Astrocyte of the cerebellum (primary cell): Measurements from ENCODE around the gene SLC25A28.

Source experiments
- DNase-seq: peaks from one replicate; pipeline ENCODE4 v3.0.0-alpha.2; 2011; ENCODE audit warnings: low read depth
- H3K4me3 ChIP-seq: 2 replicates; pipeline ENCODE4 v1.5.1; 2011; ENCODE audit warnings: mild to moderate bottlenecking, low read depth, low read length, moderate library complexity
- in situ Hi-C: cut with HindIII; loops from 2 replicates; pipeline ENCODE4 v1.10.0; 2017; ENCODE audit warnings: low sequenced_read_pairs
- TF ChIP-seq, protein P1 (sequence below): IDR thresholded peaks from 2 replicates; pipeline ENCODE4 v1.5.1; 2012; ENCODE audit warnings: low read length, low read depth, moderate library complexity, mild to moderate bottlenecking; ENCODE audit errors: missing control alignments

Gene SLC25A28

DNA sequence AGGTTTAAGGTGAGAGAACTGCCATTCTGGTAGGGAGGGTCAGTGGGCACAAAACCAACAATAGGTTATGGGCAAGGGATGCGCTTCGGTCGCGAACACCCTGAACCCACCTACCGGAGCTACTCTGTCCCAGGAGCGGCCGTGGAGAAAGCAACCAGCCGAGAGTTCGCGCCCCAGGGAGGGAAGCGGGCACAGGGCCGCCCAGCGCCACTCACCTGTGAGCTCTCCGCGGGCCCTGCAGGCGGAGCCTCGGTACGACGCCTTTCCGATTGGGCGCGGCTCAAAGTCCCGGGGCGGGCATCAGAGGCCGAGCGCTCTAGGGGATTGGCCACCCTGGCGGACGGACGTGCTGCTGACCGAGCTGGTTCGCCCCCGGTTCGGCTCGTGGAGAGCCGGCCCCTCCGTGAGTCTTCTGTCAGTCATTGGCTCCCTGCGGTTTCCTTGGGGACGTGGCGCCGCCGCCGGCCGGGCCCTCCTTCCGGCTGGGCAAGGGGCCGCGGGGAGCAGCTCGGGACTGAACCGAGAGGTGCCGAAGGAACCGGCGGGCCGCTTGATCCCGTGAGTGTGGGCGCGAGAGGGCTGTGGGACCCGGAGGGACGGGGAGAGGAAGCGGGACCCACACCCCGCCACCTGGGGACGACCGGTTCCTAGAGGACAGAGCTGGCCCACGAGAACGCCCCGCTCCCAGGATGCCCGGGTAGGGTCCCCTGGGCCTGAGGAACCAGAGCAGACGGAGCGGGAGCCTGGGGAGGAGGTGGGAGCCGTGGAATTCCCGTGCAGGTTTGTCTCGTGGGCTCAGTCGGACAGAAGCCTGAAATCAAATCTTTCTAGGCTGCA lies 39.0 kb upstream of the SLC25A28 start, which contains the start of gene ENTPD7:
TSS of gene ENTPD7 (plus strand) at position 479 of the 837 bp plus-strand sequence. CDS start 448 bp downstream, outside the sequence.
- in situ Hi-C loops: no loop called here
- peak within 1 kb of the TSS; percentile 92 for H3K4me3 ChIP-seq
- peak; percentile 87 for DNase-seq
- TF ChIP-seq, protein P1, sequence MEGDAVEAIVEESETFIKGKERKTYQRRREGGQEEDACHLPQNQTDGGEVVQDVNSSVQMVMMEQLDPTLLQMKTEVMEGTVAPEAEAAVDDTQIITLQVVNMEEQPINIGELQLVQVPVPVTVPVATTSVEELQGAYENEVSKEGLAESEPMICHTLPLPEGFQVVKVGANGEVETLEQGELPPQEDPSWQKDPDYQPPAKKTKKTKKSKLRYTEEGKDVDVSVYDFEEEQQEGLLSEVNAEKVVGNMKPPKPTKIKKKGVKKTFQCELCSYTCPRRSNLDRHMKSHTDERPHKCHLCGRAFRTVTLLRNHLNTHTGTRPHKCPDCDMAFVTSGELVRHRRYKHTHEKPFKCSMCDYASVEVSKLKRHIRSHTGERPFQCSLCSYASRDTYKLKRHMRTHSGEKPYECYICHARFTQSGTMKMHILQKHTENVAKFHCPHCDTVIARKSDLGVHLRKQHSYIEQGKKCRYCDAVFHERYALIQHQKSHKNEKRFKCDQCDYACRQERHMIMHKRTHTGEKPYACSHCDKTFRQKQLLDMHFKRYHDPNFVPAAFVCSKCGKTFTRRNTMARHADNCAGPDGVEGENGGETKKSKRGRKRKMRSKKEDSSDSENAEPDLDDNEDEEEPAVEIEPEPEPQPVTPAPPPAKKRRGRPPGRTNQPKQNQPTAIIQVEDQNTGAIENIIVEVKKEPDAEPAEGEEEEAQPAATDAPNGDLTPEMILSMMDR: peak; percentile 24

DNA sequence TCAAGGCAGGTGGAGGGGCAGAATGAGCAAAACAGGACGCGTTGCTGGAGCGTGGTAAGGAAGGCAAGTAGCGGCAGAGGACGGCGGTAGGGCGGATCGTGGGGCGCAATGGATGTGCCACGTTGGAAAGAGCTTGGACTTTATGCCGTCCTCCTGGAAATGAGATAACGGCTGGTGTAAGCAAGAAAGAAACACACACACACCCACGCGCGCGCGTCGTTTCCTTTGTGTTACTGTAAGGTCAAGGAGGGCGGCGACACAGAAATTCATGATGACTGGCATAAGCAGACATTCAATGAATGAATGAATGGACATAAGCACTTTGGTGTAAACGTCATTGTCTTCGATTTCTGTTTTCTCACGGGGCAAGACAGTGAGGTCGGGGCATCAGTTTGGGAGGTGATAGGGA lies 38.4 kb upstream of the SLC25A28 start:
- in situ Hi-C loops: no loop called here
- peak overlapping the region; percentile 92 for H3K4me3 ChIP-seq
- TF ChIP-seq, protein P1: no peak
- DNase-seq: no peak

DNA sequence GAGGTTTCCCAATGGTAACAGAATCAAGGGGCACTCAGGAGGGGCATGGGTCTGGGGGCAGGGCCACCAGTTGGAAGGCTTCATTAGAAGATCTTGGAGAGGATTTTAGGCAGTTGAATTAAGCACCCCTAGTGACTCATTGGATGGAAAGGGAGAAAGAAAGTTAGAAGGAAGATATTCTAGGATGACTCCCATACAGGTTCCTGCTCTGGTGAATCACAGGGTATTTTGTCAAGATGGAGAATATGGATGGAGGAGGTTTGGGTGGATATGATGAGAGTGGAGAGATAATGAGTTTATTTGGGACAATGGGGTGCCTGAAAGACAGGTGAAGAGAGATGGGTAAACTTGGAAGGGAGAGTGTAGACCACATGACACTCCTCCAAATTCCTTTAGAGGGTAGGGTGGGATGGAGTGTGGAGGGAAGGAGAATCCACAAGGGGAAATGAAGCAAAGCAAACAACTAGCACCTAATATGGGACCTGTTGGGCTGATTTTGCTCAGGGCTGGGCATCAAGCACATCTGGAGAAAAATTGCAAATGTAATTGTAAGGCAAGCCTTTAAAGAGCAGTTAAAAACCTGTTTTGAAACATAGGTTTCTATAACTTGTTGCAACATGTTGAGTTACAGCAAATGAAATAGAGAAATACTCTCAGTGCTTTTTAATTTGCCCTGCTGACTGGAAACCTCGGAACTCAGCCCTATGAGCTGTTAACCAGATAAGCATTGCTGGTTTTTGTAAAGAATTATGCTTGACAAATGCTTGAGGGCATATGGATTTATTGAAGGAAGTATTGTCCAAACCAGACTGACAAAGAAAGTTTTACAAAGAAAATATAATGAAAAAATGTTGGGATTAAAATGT lies 36.2 kb upstream of the SLC25A28 start:
- TF ChIP-seq, protein P1: no peak
- H3K4me3 ChIP-seq: no peak overlapping the region
- DNase-seq: no peak
- in situ Hi-C loops: no loop called here

DNA sequence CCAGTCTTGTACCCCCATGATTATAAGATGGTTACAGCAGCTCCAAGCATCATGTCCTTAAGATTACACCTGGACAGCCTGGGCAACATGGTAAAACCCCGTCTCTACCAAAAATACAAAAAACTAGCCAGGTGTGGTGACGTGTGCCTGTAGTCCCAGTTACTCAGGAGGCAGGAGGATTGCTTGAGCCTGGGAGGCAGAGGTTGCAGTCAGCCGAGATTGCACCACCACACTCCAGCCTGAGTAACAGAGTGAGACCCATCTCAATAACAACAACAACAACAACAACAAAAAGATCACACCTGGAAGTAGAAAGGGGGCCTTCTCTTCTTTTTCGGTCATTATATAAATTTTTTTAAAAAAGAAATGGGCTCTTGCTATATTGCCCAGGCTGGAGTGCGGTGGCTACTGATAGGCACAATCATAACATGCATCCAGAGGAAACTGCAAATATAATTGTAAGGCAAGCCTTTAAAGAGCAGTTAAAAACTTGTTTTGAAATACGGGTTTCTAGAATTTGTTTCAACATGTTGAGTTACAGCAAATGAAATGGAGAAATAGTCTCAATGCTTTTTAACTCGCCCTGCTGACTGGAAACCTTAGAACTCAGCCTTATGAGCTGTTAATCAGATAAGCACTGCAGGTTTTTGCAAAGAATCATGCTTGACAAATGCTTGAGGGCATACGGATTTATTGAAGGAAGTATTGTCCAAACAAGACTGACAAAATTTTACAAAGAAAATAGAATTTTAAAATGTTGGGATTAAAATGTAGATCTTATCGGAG lies 34.3 kb upstream of the SLC25A28 start:
- TF ChIP-seq, protein P1: no peak
- H3K4me3 ChIP-seq: no peak overlapping the region
- in situ Hi-C loops: no loop called here
- DNase-seq: no peak

DNA sequence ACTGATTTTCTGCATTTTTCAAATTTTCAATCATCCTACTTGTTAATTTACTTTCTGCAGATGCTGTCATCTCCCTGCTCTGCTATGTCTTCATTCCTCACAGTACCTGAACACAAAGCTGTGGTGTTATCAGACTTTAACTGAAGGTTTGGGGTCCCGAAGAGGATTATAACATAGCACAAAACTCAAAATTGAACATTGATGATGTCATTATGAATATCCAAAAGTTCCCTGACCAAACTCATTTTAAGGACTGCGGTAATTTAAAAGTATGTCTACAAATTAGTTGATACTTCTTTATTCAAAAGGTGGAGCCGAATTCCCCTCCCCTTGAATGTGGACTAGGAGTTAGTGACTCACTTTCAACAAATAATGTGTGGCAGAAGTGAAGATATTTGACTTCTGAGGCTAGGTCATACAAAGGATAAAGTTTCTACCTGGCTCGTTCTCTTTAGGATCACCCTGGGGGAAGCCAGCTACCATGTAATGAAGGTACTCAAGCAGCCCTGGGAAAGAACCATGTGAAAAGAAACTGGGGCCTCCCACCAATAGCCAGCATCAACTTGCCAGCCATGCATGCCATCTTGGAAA lies 32.7 kb upstream of the SLC25A28 start:
- in situ Hi-C loops: no loop called here
- TF ChIP-seq, protein P1: no peak
- DNase-seq: no peak
- H3K4me3 ChIP-seq: no peak overlapping the region
